OCI-LY3 (cell line): ENCODE results near the gene ADRA2B.

ENCODE experiments used
- H2AFZ ChIP-seq: fragments of 200-600, 300-600 bp; shearing (Covaris generic); 2 replicates; pipeline ENCODE4 v1.6.0; 2014; ENCODE audit warnings: antibody characterized with exemption, low read depth, low read length
- H3K27ac ChIP-seq: fragments of 200-600, 300-600 bp; sonication (generic); 2 replicates; pipeline ENCODE4 v1.5.1; 2014; ENCODE audit warnings: mild to moderate bottlenecking, low read length, moderate library complexity, mixed read lengths
- H3K27me3 ChIP-seq: fragments of 200-600, 300-600 bp; sonication (generic); 2 replicates; pipeline ENCODE4 v1.6.1; 2014; ENCODE audit warnings: low read depth, low read length, mixed read lengths
- H3K36me3 ChIP-seq: fragments of 200-600, 300-600 bp; sonication (generic); replicated peaks from 2 replicates; pipeline ENCODE3; 2014; ENCODE audit warnings: low read depth, low read length, mixed read lengths
- H3K4me1 ChIP-seq: fragments of 300-600, 200-600 bp; sonication (generic); 2 replicates; pipeline ENCODE4 v1.6.1; 2014; ENCODE audit warnings: low read length, mixed read lengths
- H3K4me2 ChIP-seq: fragments of 200-600, 300-600 bp; sonication (generic); 2 replicates; pipeline ENCODE4 v1.6.1; 2014; ENCODE audit warnings: low read length, mixed read lengths
- H3K4me3 ChIP-seq: fragments of 300-600, 200-600 bp; sonication (generic); 2 replicates; pipeline ENCODE4 v1.5.1; 2014; ENCODE audit warnings: antibody characterized with exemption, mild to moderate bottlenecking, low read length, moderate library complexity
- H3K79me2 ChIP-seq: fragments of 300-600, 200-600 bp; shearing (Covaris generic); 2 replicates; pipeline ENCODE4 v1.6.1; 2014; ENCODE audit warnings: mild to moderate bottlenecking, low read length, mixed read lengths
- H3K9ac ChIP-seq: fragments of 300-600, 200-600 bp; shearing (Covaris generic); 2 replicates; pipeline ENCODE4 v1.6.0; 2014; ENCODE audit warnings: mild to moderate bottlenecking, low read length, moderate library complexity
- H3K9me3 ChIP-seq: fragments of 200-600, 300-600 bp; shearing (Covaris generic); 2 replicates; pipeline ENCODE4 v1.6.1; 2014; ENCODE audit warnings: low read length, mixed read lengths; ENCODE audit not compliant: insufficient read depth
- H4K20me1 ChIP-seq: fragments of 200-600, 300-600 bp; sonication (generic); 2 replicates; pipeline ENCODE4 v1.6.1; 2016; ENCODE audit warnings: low read length, mixed read lengths; ENCODE audit not compliant: insufficient read depth
- CTCF ChIP-seq: fragments of 200-600, 300-600 bp; sonication (generic); IDR thresholded peaks from 2 replicates; pipeline ENCODE4 v1.5.1; 2014; ENCODE audit warnings: antibody characterized with exemption, low read length, low read depth
- EZH2phosphoT487 ChIP-seq: fragments of 200-600 bp; shearing (Covaris generic); IDR thresholded peaks from 2 replicates; pipeline ENCODE4 v1.6.1; 2018; ENCODE audit warnings: antibody characterized with exemption, mixed run types, low read depth

The ADRA2B gene

DNA sequence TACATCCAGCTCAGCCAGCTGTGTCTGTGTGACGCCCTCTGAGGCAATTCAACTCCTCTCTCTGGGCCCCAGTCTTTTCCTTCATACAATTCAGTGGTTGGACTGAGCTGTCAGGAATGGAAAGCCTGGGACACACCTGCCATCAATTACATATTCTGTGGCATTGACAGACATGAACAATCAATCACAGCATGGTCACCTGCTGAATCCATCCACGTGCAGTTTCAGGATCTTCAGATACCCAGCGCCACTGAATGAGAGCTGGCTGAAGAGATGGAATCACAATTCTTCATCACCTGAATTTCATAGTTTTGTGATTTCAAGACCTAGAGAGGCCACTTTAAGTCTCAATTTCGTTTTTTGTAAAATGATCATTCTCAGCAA is 5.1 kb downstream of the ADRA2B start:
- Histone ChIP-seq H3K9ac (no peak overlapping the region), H3K27me3 (no peaks in the 10 kb centered on the region; the same call in none of the 2 replicates), H3K79me2 (no peaks in the 10 kb centered on the region), H3K9me3 (no peaks in the 10 kb centered on the region), H3K4me3 (no peak overlapping the region), H3K27ac (no peak overlapping the region), H2AFZ (no peak overlapping the region), H3K4me2 (no peak overlapping the region), H3K36me3 (no peaks in the 10 kb centered on the region), H4K20me1 (no peaks in the 10 kb centered on the region), H3K4me1 (no peaks in the 10 kb centered on the region)
- TF ChIP-seq EZH2phosphoT487 (no peak), CTCF (no peak)

GRCh38 chr2:96110621-96111256 is 5.6 kb downstream of the ADRA2B start:
- no peaks in the 10 kb centered on the region for H3K4me1 ChIP-seq
- H3K9me3 ChIP-seq: no peaks in the 10 kb centered on the region
- no peak overlapping the region for H3K9ac ChIP-seq
- H3K4me2 ChIP-seq: no peak overlapping the region
- H3K27me3 ChIP-seq: no peaks in the 10 kb centered on the region; the same call in none of the 2 replicates
- H3K27ac ChIP-seq: no peak overlapping the region
- H4K20me1 ChIP-seq: no peaks in the 10 kb centered on the region
- no peak overlapping the region for H2AFZ ChIP-seq
- H3K36me3 ChIP-seq: no peaks in the 10 kb centered on the region
- H3K79me2 ChIP-seq: no peaks in the 10 kb centered on the region
- TF ChIP-seq EZH2phosphoT487 (no peak), CTCF (no peak)
- H3K4me3 ChIP-seq: no peak overlapping the region

- no peak overlapping the region for H3K4me3 ChIP-seq
- no peaks in the 10 kb centered on the region; the same call in none of the 2 replicates for H3K27me3 ChIP-seq
- H3K9ac ChIP-seq: no peak overlapping the region
- H3K4me1 ChIP-seq: no peaks in the 10 kb centered on the region
- no peaks in the 10 kb centered on the region for H3K9me3 ChIP-seq
- TF ChIP-seq EZH2phosphoT487 (no peak), CTCF (no peak)
- H3K27ac ChIP-seq: no peak overlapping the region
- no peaks in the 10 kb centered on the region for H4K20me1 ChIP-seq
- no peak overlapping the region for H2AFZ ChIP-seq
- no peaks in the 10 kb centered on the region for H3K79me2 ChIP-seq
- no peaks in the 10 kb centered on the region for H3K36me3 ChIP-seq
- H3K4me2 ChIP-seq: no peak overlapping the region
Measured at GRCh38 chr2:96109931-96110511, 6.3 kb downstream of the ADRA2B start.

- H3K36me3 ChIP-seq: no peaks in the 10 kb centered on the region
- H3K4me1 ChIP-seq: no peaks in the 10 kb centered on the region
- H3K27ac ChIP-seq: no peak overlapping the region
- H3K4me3 ChIP-seq: no peak overlapping the region
- no peaks in the 10 kb centered on the region for H4K20me1 ChIP-seq
- H3K4me2 ChIP-seq: no peak overlapping the region
- H2AFZ ChIP-seq: no peak overlapping the region
- H3K27me3 ChIP-seq: no peaks in the 10 kb centered on the region; the same call in none of the 2 replicates
- H3K79me2 ChIP-seq: no peaks in the 10 kb centered on the region
- no peaks in the 10 kb centered on the region for H3K9me3 ChIP-seq
- no peak overlapping the region for H3K9ac ChIP-seq
- TF ChIP-seq CTCF: no peak
- no peak for TF ChIP-seq EZH2phosphoT487
Measured at GRCh38 chr2:96109361-96109680, 7.0 kb downstream of the ADRA2B start.
